Glomerular visceral epithelial cell (primary cell): ENCODE measurements around the gene KLHDC2.
"Not testable (repeated sequence)": the region's sequence is repeated elsewhere in the genome, so short reads cannot be mapped to it uniquely, and the experiment has no call there.

Experiments used
- DNase-seq: peaks from one replicate; pipeline ENCODE4 v3.0.0-alpha.2; 2016; ENCODE audit errors: extremely low spot score

KLHDC2 gene

GRCh38 chr14:49781040-49781439 is 13.1 kb downstream of the KLHDC2 start:
- DNase-seq = not testable (repeated sequence)

- no peak for DNase-seq
These were observed 15.6 kb downstream of the KLHDC2 start for GRCh38 chr14:49783394-49784014.

GRCh38 chr14:49786315-49786714 is 18.4 kb downstream of the KLHDC2 start:
- no peak for DNase-seq

DNA sequence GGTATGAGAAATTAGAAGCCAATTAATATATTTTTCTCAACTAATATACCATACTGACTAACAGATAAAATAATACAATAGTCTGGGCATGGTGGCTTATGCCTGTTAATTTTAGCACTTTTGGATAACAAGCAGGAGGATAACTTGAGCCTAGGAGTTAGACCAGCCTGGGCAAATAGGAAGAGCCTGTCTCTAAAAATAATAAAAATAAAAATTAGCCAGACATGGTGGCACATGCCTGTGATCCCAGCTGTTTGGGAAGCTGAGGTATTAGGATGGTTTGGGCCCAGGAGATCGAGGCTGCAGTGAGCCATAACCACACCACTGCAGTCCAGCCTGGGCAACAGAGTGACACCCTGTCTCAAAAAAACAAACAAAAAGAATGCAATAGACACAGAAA is 24.7 kb downstream of the KLHDC2 start:
- no peak for DNase-seq

DNA sequence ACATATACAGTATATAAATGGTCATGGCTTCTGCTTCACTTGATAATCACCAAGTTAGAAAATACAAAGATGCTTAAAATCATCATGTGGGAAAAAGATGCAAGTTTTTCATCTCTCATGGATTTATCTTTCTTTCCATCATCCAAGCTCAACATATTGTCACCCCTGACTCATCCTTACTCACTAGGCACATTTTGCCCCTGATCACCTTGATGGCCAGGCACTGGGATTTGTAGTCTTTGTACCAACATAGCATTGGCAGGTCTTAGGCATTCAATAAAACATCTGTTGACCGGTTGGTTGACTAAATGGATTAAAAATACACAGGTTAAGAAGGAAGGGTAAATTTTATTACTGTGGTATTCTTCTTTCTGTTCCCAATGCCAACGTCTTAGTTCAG is 28.1 kb downstream of the KLHDC2 start:
- no peak for DNase-seq

DNA sequence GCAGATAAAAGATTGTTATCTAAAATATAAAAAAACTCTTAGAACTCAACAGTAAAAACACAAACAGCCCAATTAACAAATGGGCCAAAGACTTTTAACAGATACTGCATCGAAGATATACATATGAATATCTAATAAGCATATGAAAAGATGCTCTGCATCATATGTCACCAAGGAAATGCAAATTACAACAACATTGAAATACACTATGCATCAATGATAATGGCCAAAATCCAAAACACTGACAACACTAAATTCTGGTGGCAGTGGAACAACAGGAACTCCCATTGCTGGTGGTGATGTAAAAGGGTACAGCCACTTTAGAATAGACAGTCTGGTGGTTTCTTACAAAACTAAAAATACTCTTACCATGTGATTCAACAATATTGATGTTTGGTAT is 40.8 kb downstream of the KLHDC2 start:
- no peak for DNase-seq

DNA sequence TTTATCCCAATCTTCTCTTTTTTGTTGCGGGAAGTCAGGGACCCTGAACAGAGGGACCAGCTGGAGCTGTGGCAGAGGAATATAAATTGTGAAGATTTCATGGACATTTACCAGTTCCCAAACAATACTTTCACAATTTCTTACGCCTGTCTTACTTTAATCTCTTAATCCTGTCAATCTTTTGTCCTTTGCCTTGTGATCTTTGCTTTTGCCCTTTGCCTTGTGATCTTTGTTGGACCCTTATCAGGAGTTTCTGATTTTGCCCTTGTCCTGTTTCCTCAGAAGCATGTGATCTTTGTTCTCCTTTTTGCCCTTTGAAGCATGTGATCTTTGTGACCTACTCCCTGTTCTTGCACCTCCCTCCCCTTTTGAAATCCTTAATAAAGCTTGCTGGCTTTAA is 48.2 kb downstream of the KLHDC2 start:
- not testable (repeated sequence) for DNase-seq

- no peak for DNase-seq
These were observed 48.9 kb downstream of the KLHDC2 start for GRCh38 chr14:49816844-49817243.

- no peak for DNase-seq
These were observed 52.2 kb downstream of the KLHDC2 start for GRCh38 chr14:49820176-49820575.

- DNase-seq = no peak
These were observed 60.7 kb downstream of the KLHDC2 start for GRCh38 chr14:49828640-49829039.
